ENCODE measurements around the gene SARNP. TPM values are rescaled to one million over a fixed set of nuclear protein-coding genes. Genes with fewer than 3 reads are reported as not detected.

The SARNP gene
- polyA plus RNA-seq, 2 of the 4 experiments (the other 2 are of a cell fraction) = 123 to 198 TPM

DNA sequence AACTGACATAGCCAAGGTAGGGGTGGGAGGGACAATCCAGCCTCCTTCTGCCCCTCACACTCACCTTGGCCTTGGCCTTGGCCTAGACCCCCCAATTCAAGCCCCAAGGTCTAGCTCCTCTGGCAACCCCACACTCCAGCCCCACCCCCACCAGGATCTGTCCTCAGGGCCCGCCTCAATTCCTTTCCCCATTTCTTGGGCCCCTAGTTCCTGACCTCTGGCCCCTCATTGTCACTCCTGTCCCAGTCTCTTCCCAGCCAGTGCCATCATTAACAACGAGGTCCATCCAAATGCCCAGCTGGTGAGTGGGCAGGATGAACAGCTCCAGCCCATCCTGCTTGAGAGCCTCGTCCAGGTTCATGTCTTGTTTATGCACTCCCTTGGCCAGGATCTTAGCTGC, 81.4 kb downstream of the SARNP start:
- Histone ChIP-seq H3K4me1 (peaks cover 7% of the 10 kb centered on the region; the same call in 2 of the 3 replicates), H3K9me3 (no peaks in the 10 kb centered on the region), H3K4me3 (no peak overlapping the region), H3K4me2 (no peak overlapping the region), H3K27ac (no peak overlapping the region)
- TF ChIP-seq, protein P1, sequence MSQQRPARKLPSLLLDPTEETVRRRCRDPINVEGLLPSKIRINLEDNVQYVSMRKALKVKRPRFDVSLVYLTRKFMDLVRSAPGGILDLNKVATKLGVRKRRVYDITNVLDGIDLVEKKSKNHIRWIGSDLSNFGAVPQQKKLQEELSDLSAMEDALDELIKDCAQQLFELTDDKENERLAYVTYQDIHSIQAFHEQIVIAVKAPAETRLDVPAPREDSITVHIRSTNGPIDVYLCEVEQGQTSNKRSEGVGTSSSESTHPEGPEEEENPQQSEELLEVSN (IDR thresholded peaks at IDR 0.05; ENCODE audit: borderline replicate concordance, low read depth) = no peak
- TF ChIP-seq, protein P2, sequence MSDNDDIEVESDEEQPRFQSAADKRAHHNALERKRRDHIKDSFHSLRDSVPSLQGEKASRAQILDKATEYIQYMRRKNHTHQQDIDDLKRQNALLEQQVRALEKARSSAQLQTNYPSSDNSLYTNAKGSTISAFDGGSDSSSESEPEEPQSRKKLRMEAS (IDR thresholded peaks at IDR 0.05) = no peak
- TF ChIP-seq TFCP2L1 (CRISPR knock-in tag; IDR thresholded peaks at IDR 0.05) = no peak
- TF ChIP-seq CBX8 (IDR thresholded peaks at IDR 0.05) = no peak
- TF ChIP-seq, protein P3, sequence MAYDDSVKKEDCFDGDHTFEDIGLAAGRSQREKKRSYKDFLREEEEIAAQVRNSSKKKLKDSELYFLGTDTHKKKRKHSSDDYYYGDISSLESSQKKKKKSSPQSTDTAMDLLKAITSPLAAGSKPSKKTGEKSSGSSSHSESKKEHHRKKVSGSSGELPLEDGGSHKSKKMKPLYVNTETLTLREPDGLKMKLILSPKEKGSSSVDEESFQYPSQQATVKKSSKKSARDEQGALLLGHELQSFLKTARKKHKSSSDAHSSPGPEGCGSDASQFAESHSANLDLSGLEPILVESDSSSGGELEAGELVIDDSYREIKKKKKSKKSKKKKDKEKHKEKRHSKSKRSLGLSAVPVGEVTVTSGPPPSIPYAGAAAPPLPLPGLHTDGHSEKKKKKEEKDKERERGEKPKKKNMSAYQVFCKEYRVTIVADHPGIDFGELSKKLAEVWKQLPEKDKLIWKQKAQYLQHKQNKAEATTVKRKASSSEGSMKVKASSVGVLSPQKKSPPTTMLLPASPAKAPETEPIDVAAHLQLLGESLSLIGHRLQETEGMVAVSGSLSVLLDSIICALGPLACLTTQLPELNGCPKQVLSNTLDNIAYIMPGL (CRISPR knock-in tag; IDR thresholded peaks at IDR 0.05; ENCODE audit: borderline replicate concordance) = no peak
- TF ChIP-seq, protein P4, sequence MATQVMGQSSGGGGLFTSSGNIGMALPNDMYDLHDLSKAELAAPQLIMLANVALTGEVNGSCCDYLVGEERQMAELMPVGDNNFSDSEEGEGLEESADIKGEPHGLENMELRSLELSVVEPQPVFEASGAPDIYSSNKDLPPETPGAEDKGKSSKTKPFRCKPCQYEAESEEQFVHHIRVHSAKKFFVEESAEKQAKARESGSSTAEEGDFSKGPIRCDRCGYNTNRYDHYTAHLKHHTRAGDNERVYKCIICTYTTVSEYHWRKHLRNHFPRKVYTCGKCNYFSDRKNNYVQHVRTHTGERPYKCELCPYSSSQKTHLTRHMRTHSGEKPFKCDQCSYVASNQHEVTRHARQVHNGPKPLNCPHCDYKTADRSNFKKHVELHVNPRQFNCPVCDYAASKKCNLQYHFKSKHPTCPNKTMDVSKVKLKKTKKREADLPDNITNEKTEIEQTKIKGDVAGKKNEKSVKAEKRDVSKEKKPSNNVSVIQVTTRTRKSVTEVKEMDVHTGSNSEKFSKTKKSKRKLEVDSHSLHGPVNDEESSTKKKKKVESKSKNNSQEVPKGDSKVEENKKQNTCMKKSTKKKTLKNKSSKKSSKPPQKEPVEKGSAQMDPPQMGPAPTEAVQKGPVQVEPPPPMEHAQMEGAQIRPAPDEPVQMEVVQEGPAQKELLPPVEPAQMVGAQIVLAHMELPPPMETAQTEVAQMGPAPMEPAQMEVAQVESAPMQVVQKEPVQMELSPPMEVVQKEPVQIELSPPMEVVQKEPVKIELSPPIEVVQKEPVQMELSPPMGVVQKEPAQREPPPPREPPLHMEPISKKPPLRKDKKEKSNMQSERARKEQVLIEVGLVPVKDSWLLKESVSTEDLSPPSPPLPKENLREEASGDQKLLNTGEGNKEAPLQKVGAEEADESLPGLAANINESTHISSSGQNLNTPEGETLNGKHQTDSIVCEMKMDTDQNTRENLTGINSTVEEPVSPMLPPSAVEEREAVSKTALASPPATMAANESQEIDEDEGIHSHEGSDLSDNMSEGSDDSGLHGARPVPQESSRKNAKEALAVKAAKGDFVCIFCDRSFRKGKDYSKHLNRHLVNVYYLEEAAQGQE (IDR thresholded peaks at IDR 0.05) = no peak
- TF ChIP-seq HDAC2 (IDR thresholded peaks at IDR 0.05) = no peak
- TF ChIP-seq HOXB5 (CRISPR knock-in tag; IDR thresholded peaks at IDR 0.05) = no peak
- no peak for TF ChIP-seq EHMT2 (IDR thresholded peaks at IDR 0.05; ENCODE audit: low read depth)
- no peak for TF ChIP-seq TP53 (CRISPR knock-in tag; IDR thresholded peaks at IDR 0.05)
- TF ChIP-seq JUNB (IDR thresholded peaks at IDR 0.05) = no peak
- TF ChIP-seq, protein P5, sequence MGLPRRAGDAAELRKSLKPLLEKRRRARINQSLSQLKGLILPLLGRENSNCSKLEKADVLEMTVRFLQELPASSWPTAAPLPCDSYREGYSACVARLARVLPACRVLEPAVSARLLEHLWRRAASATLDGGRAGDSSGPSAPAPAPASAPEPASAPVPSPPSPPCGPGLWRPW (IDR thresholded peaks at IDR 0.05) = no peak
- no peak for TF ChIP-seq CEBPB (IDR thresholded peaks at IDR 0.05)
- no peak for TF ChIP-seq ZNF302 (CRISPR knock-in tag; IDR thresholded peaks at IDR 0.05)
- TF ChIP-seq EP300 (IDR thresholded peaks at IDR 0.05) = no peak
- no peak for TF ChIP-seq FOSB (CRISPR knock-in tag; IDR thresholded peaks at IDR 0.05)
- no peak for TF ChIP-seq POLR2AphosphoS2 (conservative IDR thresholded peaks at IDR 0.05; ENCODE audit: low read length)
- no peak for TF ChIP-seq MYC (IDR thresholded peaks at IDR 0.05; ENCODE audit: borderline replicate concordance, low read length)
- no peak for TF ChIP-seq ESRRA (IDR thresholded peaks at IDR 0.05; ENCODE audit: borderline replicate concordance, low read length)
- no peak for DNase-seq (ENCODE audit: low read depth in 1 of 2, low spot score in 1 of 2)
- WGBS (ENCODE audit: missing lambda C conversion rate) = 73% methylated on average over 3 of the region's 3 CpGs
- no peak for FAIRE-seq
- ChIA-PET CTCF (interaction anchor here (0.7 to 11.7 kb wide), 10 partner anchors 16 to 554 kb away, joined by 3 to 139 read pairs (median 14); partner anchors contain the start of genes BLOC1S1, ORMDL2, RDH5 and SARNP), POLR2A (no interaction called here)
- no peak for ATAC-seq

DNA sequence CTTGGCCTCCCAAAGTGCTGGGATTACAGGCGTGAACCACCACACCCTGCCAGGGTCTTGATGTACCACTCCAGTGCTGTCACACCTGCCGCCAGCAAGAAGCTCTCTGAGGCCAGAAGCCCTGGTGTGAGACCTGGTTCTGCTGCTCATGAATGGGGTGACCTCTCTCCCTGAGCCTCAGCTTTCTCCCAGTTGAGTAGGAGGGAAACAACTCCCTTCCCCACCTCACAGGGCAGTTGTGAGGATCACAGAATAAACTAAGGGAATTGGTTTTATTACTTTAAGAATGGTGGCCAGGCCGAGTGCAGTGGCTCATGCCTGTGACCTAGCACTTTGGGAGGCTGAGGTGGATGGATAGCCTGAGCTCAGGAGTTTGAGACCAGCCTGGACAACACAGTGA, 82.9 kb downstream of the SARNP start:
- FAIRE-seq (no peak), DNase-seq (ENCODE audit: low read depth in 1 of 2, low spot score in 1 of 2) (no peak), ATAC-seq (no peak)
- no peaks in the 10 kb centered on the region for H3K9me3 ChIP-seq
- H3K4me2 ChIP-seq = no peak overlapping the region
- CTCF ChIA-PET = interaction anchor here (0.8 to 11.7 kb wide), 8 partner anchors 15 to 295 kb away, joined by 3 to 139 read pairs (median 3); partner anchors contain the start of genes BLOC1S1, DGKA and RDH5
- H3K4me3 ChIP-seq = no peak overlapping the region
- 78% methylated on average over 3 of the region's 3 CpGs for WGBS (ENCODE audit: missing lambda C conversion rate)
- peaks cover 16% of the 10 kb centered on the region for H3K4me1 ChIP-seq
- POLR2A ChIA-PET = no interaction called here
- H3K27ac ChIP-seq = no peak overlapping the region
- no peak for TF ChIP-seq CEBPB (IDR thresholded peaks at IDR 0.05)
- no peak for TF ChIP-seq EP300 (IDR thresholded peaks at IDR 0.05)
- TF ChIP-seq, protein P6, sequence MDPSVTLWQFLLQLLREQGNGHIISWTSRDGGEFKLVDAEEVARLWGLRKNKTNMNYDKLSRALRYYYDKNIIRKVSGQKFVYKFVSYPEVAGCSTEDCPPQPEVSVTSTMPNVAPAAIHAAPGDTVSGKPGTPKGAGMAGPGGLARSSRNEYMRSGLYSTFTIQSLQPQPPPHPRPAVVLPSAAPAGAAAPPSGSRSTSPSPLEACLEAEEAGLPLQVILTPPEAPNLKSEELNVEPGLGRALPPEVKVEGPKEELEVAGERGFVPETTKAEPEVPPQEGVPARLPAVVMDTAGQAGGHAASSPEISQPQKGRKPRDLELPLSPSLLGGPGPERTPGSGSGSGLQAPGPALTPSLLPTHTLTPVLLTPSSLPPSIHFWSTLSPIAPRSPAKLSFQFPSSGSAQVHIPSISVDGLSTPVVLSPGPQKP (IDR thresholded peaks at IDR 0.05; ENCODE audit: low read depth, low read length) = no peak
- no peak for TF ChIP-seq NR3C1 (IDR thresholded peaks at IDR 0.05)
- TF ChIP-seq, protein P7, sequence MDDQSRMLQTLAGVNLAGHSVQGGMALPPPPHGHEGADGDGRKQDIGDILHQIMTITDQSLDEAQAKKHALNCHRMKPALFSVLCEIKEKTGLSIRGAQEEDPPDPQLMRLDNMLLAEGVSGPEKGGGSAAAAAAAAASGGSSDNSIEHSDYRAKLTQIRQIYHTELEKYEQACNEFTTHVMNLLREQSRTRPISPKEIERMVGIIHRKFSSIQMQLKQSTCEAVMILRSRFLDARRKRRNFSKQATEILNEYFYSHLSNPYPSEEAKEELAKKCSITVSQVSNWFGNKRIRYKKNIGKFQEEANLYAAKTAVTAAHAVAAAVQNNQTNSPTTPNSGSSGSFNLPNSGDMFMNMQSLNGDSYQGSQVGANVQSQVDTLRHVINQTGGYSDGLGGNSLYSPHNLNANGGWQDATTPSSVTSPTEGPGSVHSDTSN (IDR thresholded peaks at IDR 0.05) = no peak
- no peak for TF ChIP-seq ZFP36 (IDR thresholded peaks at IDR 0.05; ENCODE audit: borderline replicate concordance, partially characterized antibody)
- no peak for TF ChIP-seq HDAC2 (IDR thresholded peaks at IDR 0.05)
- TF ChIP-seq RFX5 (IDR thresholded peaks at IDR 0.05) = no peak
- no peak for TF ChIP-seq KDM5A (IDR thresholded peaks at IDR 0.05)
- TF ChIP-seq, protein P4 (IDR thresholded peaks at IDR 0.05) = no peak
- TF ChIP-seq FOSB (CRISPR knock-in tag; IDR thresholded peaks at IDR 0.05) = no peak
- TF ChIP-seq MYC (IDR thresholded peaks at IDR 0.05; ENCODE audit: borderline replicate concordance, low read length) = no peak
